Astrocyte of the spinal cord (primary cell): Measurements from ENCODE around the gene TIMM29.
A peak's percentile ranks its signal among the peaks of the same experiment; 100 is the strongest.

Source experiments
- DNase-seq: peaks from one replicate; pipeline ENCODE4 v3.0.0; 2011; ENCODE audit warnings: low read depth, low spot score
- H3K4me3 ChIP-seq: 2 replicates; pipeline ENCODE4 v1.5.1; 2011; ENCODE audit warnings: low read depth, mild to moderate bottlenecking, low read length, moderate library complexity
- in situ Hi-C: cut with HindIII; loops from 2 replicates; pipeline ENCODE4 v1.10.0; 2017; ENCODE audit warnings: low sequenced_read_pairs
- TF ChIP-seq, protein P1 (sequence below): IDR thresholded peaks from 2 replicates; pipeline ENCODE4 v1.5.1; 2012; ENCODE audit warnings: low read depth, mild to moderate bottlenecking, low read length, inconsistent platforms

TIMM29 gene

DNA sequence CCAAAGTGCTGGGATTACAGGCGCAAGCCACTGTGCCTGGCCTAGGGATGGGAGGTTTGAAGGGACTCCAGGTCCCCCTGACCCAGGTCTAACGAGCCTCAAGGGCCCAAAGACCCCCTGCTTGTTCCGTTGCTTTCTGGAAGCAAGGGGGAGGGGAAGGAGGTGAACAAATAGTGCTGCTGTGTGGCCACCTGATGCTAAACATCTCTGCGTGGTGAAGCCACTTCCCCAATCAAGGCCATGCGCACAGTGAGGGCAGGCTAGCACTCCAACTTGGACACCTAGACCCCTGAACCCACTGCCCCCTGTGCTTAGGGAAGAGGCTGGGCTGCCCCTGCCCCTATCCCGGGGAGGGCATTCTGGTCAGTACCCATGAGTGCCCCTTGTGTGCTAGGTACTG, 33.2 kb upstream of the TIMM29 start:
- no peak overlapping the region for H3K4me3 ChIP-seq
- TF ChIP-seq, protein P1, sequence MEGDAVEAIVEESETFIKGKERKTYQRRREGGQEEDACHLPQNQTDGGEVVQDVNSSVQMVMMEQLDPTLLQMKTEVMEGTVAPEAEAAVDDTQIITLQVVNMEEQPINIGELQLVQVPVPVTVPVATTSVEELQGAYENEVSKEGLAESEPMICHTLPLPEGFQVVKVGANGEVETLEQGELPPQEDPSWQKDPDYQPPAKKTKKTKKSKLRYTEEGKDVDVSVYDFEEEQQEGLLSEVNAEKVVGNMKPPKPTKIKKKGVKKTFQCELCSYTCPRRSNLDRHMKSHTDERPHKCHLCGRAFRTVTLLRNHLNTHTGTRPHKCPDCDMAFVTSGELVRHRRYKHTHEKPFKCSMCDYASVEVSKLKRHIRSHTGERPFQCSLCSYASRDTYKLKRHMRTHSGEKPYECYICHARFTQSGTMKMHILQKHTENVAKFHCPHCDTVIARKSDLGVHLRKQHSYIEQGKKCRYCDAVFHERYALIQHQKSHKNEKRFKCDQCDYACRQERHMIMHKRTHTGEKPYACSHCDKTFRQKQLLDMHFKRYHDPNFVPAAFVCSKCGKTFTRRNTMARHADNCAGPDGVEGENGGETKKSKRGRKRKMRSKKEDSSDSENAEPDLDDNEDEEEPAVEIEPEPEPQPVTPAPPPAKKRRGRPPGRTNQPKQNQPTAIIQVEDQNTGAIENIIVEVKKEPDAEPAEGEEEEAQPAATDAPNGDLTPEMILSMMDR: no peak
- DNase-seq: no peak
- in situ Hi-C loops: no loop called here

GRCh38 chr19:10895920-10896319, 32.7 kb upstream of the TIMM29 start:
- DNase-seq: no peak
- no peak overlapping the region for H3K4me3 ChIP-seq
- TF ChIP-seq, protein P1: peak; percentile 13
- in situ Hi-C loops: no loop called here

DNA sequence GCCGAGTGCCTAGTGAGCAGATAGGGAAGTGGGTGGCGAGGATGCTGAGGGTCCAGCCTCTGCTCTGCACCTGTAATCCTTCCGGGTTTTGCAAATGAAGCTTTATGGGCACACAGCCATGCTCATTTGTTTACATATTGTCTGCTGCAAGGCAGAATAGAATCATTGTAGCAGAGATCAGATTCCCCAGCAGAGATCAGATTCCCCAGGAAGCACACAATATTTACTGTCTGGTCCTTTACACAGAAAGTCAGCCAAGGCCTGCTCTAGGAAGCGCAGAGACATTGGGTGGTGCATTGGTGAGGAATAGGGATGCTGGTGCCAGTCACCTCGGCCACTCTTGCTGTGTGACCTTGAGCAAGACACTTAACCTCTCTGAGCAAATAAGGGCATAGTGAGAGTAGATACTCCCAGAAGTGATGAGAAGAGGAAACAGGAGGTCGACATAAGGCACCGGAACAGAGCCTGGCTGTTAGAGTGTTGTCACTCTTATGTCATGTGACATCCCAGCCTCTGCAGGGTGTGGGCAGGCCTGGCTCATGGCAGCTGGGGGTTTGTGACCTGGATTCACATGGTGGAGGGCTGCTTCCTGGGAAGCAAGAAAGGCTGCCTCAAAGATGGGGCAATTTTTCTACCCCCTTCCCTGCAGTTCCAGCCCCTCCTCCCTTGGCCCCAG, 31.6 kb upstream of the TIMM29 start:
- no peak overlapping the region for H3K4me3 ChIP-seq
- TF ChIP-seq, protein P1: no peak
- in situ Hi-C loops: no loop called here
- DNase-seq: no peak

GRCh38 chr19:10898633-10899032, 30.0 kb upstream of the TIMM29 start:
- no peak overlapping the region for H3K4me3 ChIP-seq
- in situ Hi-C loops: no loop called here
- TF ChIP-seq, protein P1: no peak
- DNase-seq: no peak

DNA sequence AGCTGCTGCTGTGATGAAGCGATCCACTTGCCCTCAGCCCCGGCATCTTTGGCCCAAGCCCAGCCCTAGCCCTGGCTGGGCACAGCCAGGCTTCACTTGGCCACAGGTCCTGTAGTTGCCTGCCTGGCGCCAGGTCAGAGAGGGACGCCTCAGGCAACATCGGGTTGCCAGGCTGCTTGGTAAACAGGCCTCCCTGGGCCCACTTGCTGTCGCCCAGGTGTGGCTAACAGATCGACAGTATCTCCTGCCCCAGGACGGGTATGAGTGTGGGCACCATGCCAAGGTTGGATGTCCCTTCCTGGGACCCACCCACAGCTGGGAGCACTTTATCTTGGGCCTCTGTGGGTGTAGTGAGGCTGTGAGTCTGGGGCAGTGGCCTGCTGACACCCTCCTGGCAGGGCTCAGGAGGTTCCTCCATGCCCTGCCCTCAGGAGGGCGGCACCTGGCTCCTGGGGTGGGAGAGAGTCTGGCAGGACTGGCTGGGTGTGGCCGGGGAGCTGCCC, 29.4 kb upstream of the TIMM29 start:
- in situ Hi-C loops: no loop called here
- H3K4me3 ChIP-seq: no peak overlapping the region
- TF ChIP-seq, protein P1: no peak
- no peak for DNase-seq

DNA sequence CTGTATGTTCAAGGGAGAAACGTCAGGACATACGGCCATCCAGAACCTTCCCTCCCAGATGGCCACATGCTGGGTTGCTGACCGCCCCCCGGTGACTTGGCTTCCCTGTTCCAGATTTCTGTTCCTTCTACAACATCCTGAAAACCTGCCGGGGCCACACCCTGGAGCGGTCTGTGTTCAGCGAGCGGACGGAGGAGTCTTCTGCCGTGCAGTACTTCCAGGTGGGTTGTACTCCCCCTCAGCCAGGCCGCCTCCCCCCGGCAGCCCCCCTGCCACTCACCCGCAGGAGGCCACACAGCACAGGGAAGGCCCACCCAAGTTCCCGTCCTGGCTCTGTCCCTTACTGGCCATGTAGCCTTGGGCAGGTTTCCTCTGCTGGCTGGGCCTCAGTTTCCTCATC, 20.7 kb upstream of the TIMM29 start:
- in situ Hi-C loops: no loop called here
- TF ChIP-seq, protein P1: no peak
- DNase-seq: no peak
- no peak overlapping the region for H3K4me3 ChIP-seq
